SK-N-SH treated with all-trans-retinoic acid at 6 μM for 48 hours (cell line): ENCODE measurements around the gene MRAS.
"Not testable (repeated sequence)": the region's sequence is repeated elsewhere in the genome, so short reads cannot be mapped to it uniquely, and the experiment has no call there.

Experiments used
- ATAC-seq: fragments of 200-7000 bp; cut with Tn5 transposase; 3 replicates; pipeline ENCODE4 v1.9.1; 2020; ENCODE audit warnings: mild to moderate bottlenecking, moderate library complexity
- ARNTL ChIP-seq: fragments of 450-650 bp; formaldehyde crosslinking; IDR thresholded peaks from 2 replicates; pipeline ENCODE4 v1.5.0; 2020; ENCODE audit warnings: low read depth, mild to moderate bottlenecking, moderate library complexity, borderline replicate concordance
- CREB5 ChIP-seq: fragments of 250-450 bp; sonication (Bioruptor Pico); IDR thresholded peaks from 2 replicates; pipeline ENCODE4 v1.5.1; 2020; ENCODE audit warnings: low read depth, mild to moderate bottlenecking, moderate library complexity
- CSDC2 ChIP-seq: fragments of 250-450 bp; sonication (Bioruptor Pico); IDR thresholded peaks from 2 replicates; pipeline ENCODE4 v1.5.0; 2020; ENCODE audit warnings: mild to moderate bottlenecking, moderate library complexity
- CSRNP3 ChIP-seq: fragments of 250-450 bp; sonication (Bioruptor Pico); IDR thresholded peaks from 2 replicates; pipeline ENCODE4 v1.5.1; 2021; ENCODE audit warnings: mild to moderate bottlenecking, moderate library complexity
- GLIS3 ChIP-seq: fragments of 250-450 bp; sonication (Bioruptor Pico); IDR thresholded peaks from 2 replicates; pipeline ENCODE4 v1.5.0; 2020; ENCODE audit warnings: mild to moderate bottlenecking, moderate library complexity
- ISL1 ChIP-seq: fragments of 250-450 bp; sonication (Bioruptor Pico); IDR thresholded peaks from 2 replicates; pipeline ENCODE4 v2.1.2; 2022; ENCODE audit warnings: mild to moderate bottlenecking, moderate library complexity
- OSR1 ChIP-seq: fragments of 250-450 bp; sonication (Bioruptor Pico); IDR thresholded peaks from 2 replicates; pipeline ENCODE4 v1.8.0; 2022; ENCODE audit warnings: moderate library complexity, mild to moderate bottlenecking, inconsistent platforms
- PATZ1 ChIP-seq: fragments of 250-450 bp; sonication (Bioruptor Pico); IDR thresholded peaks from 2 replicates; pipeline ENCODE4 v1.8.0; 2020; ENCODE audit warnings: mild to moderate bottlenecking, moderate library complexity, borderline replicate concordance
- POU6F1 ChIP-seq: fragments of 250-450 bp; sonication (Bioruptor Pico); IDR thresholded peaks from 2 replicates; pipeline ENCODE4 v1.8.0; 2021; ENCODE audit warnings: low read depth, mild to moderate bottlenecking, moderate library complexity, borderline replicate concordance
- PPARA ChIP-seq: fragments of 250-450 bp; sonication (Bioruptor Pico); IDR thresholded peaks from 2 replicates; pipeline ENCODE4 v1.5.0; 2020; ENCODE audit warnings: mild to moderate bottlenecking, borderline replicate concordance
- RARB ChIP-seq: fragments of 250-450 bp; sonication (Bioruptor Pico); IDR thresholded peaks from 2 replicates; pipeline ENCODE4 v1.8.0; 2021; ENCODE audit warnings: mild to moderate bottlenecking, moderate library complexity
- SNAI2 ChIP-seq: fragments of 250-450 bp; sonication (Bioruptor Pico); IDR thresholded peaks from 2 replicates; pipeline ENCODE4 v1.5.0; 2020; ENCODE audit warnings: mild to moderate bottlenecking, moderate library complexity
- TCF4 ChIP-seq: fragments of 250-450 bp; sonication (Bioruptor Pico); IDR thresholded peaks from 2 replicates; pipeline ENCODE4 v1.8.0; 2021; ENCODE audit warnings: mild to moderate bottlenecking, moderate library complexity, borderline replicate concordance
- TOX ChIP-seq: fragments of 250-450 bp; sonication (Bioruptor Pico); IDR thresholded peaks from 2 replicates; pipeline ENCODE4 v1.8.0; 2021; ENCODE audit warnings: mild to moderate bottlenecking, moderate library complexity, borderline replicate concordance
- TSHZ2 ChIP-seq: fragments of 250-450 bp; sonication (Bioruptor Pico); IDR thresholded peaks from 2 replicates; pipeline ENCODE4 v1.5.0; 2020; ENCODE audit warnings: mild to moderate bottlenecking, moderate library complexity
- ZFP3 ChIP-seq: fragments of 250-450 bp; sonication (Bioruptor Pico); IDR thresholded peaks from 2 replicates; pipeline ENCODE4 v1.5.0; 2020; ENCODE audit warnings: mild to moderate bottlenecking, moderate library complexity
- ZFP30 ChIP-seq: fragments of 450-650 bp; formaldehyde crosslinking; IDR thresholded peaks from 2 replicates; pipeline ENCODE4 v1.5.0; 2022; ENCODE audit warnings: mild to moderate bottlenecking, moderate library complexity
- ZNF70 ChIP-seq: fragments of 450-650 bp; formaldehyde crosslinking; IDR thresholded peaks from 2 replicates; pipeline ENCODE4 v1.5.0; 2020; ENCODE audit warnings: mild to moderate bottlenecking, moderate library complexity
- ZNF8 ChIP-seq: fragments of 450-650 bp; formaldehyde crosslinking; IDR thresholded peaks from 2 replicates; pipeline ENCODE4 v1.5.0; 2020; ENCODE audit warnings: mild to moderate bottlenecking, moderate library complexity

Gene MRAS

GRCh38 chr3:138407236-138407907, 59.0 kb downstream of the MRAS start:
- ATAC-seq: no peak
- no peak for TF ChIP-seq CSRNP3 (CRISPR knock-in tag)
- TF ChIP-seq ZFP3 (CRISPR knock-in tag): no peak
- no peak for TF ChIP-seq SNAI2 (CRISPR knock-in tag)
- TF ChIP-seq ARNTL (CRISPR knock-in tag): no peak
- TF ChIP-seq RARB: no peak
- TF ChIP-seq ZNF70 (CRISPR knock-in tag): no peak
- TF ChIP-seq OSR1 (CRISPR knock-in tag): no peak
- no peak for TF ChIP-seq ZFP30 (CRISPR knock-in tag)
- TF ChIP-seq TSHZ2: no peak

- TF ChIP-seq ZFP3 (CRISPR knock-in tag) (no peak), GLIS3 (CRISPR knock-in tag) (no peak), PPARA (no peak), POU6F1 (CRISPR knock-in tag) (no peak), ISL1 (CRISPR knock-in tag) (no peak), TCF4 (CRISPR knock-in tag) (no peak), PATZ1 (CRISPR knock-in tag) (no peak), CSDC2 (CRISPR knock-in tag) (no peak), TSHZ2 (no peak)
- ATAC-seq: no peak
These were observed 60.6 kb downstream of the MRAS start for GRCh38 chr3:138408751-138409570.

GRCh38 chr3:138412821-138413551, 64.6 kb downstream of the MRAS start:
- TF ChIP-seq GLIS3 (CRISPR knock-in tag) (no peak), TOX (CRISPR knock-in tag) (no peak), ZNF8 (CRISPR knock-in tag) (no peak), CSDC2 (CRISPR knock-in tag) (no peak), PPARA (no peak), SNAI2 (CRISPR knock-in tag) (no peak), CREB5 (no peak), CSRNP3 (CRISPR knock-in tag) (no peak)
- no peak for ATAC-seq

- not testable (repeated sequence) for ATAC-seq
These were observed 67.9 kb downstream of the MRAS start for GRCh38 chr3:138416236-138416635.
